ENCODE results near the gene GRID1.

DNA sequence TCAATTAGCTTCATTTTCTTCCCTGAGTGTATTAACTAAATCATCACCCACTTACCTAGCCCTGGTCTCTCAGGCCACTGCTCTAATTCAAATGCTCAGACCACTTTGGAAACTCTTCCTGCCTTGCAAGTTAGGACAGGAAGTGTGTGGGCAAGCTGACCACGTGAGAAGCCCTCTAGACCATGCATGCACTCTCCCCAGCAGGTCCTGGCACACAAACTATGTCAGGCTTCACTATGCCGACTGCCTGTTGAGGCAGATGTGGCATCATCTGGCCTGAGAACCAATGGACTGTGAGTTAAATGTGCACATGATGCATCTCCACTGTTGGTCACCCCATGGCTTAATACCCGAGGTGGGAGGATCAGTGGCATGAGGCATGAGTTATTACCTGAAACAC is 439.6 kb downstream of the GRID1 start:
- TF ChIP-seq, protein P1, sequence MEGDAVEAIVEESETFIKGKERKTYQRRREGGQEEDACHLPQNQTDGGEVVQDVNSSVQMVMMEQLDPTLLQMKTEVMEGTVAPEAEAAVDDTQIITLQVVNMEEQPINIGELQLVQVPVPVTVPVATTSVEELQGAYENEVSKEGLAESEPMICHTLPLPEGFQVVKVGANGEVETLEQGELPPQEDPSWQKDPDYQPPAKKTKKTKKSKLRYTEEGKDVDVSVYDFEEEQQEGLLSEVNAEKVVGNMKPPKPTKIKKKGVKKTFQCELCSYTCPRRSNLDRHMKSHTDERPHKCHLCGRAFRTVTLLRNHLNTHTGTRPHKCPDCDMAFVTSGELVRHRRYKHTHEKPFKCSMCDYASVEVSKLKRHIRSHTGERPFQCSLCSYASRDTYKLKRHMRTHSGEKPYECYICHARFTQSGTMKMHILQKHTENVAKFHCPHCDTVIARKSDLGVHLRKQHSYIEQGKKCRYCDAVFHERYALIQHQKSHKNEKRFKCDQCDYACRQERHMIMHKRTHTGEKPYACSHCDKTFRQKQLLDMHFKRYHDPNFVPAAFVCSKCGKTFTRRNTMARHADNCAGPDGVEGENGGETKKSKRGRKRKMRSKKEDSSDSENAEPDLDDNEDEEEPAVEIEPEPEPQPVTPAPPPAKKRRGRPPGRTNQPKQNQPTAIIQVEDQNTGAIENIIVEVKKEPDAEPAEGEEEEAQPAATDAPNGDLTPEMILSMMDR (IDR thresholded peaks at IDR 0.05): no peak
- TF ChIP-seq POLR2A (IDR thresholded peaks at IDR 0.05): no peak
